ENCODE measurements around the gene ALK. TPM values are rescaled to one million over a fixed set of nuclear protein-coding genes. Genes with fewer than 3 reads are reported as not detected.
A peak's percentile ranks its signal among the peaks of the same experiment; 100 is the strongest.

The ALK gene
- total RNA-seq, 1 experiment from 2014 or later, result 0.26 TPM

GRCh38 chr2:29196792-29197788 is 724.3 kb downstream of the ALK start:
- peak; percentile 54 for DNase-seq (ENCODE audit: low spot score)

DNA sequence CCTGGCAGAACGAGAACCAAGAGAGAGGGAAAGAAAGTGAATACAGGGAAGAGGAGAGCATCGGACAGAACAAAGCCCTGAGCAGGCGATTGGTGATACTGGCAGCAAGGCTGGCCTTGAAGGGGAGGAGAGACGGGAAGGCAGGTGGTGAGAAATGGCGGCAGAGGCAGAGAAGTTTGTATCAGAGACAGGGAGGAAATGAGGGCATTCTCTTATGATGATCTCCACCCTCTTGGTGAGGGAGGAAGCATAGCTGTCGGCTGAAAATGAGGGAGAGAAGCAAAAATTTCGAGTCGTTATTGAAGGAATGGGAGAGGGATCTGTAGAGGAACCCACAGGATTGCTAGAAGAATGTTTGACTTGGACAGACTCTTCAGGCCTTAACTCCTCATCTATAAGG is 725.6 kb downstream of the ALK start:
- no peak for DNase-seq (ENCODE audit: low spot score)

- no peak for DNase-seq (ENCODE audit: low spot score)
Measured at GRCh38 chr2:29193681-29194080, 727.7 kb downstream of the ALK start.

GRCh38 chr2:29193111-29193510 is 728.3 kb downstream of the ALK start:
- no peak for DNase-seq (ENCODE audit: low spot score)

DNA sequence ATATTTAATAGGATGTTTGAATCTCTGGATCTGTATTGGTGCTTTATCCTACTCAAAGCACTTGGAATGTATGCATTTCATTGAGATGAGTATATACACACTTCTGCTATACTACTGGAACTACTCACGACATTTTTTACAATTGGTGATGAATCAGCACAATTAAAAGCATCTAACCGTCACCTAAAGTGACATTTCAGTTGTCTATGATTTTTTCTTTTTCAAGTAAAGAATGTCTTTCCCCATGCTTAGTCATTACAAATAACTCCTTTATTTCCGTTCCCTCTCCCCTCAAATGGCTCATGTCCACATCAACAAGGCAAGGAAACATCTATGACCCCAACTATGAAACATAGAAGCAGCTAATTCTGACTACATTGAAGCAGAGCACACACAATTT is 728.9 kb downstream of the ALK start:
- peak; percentile 72 for DNase-seq (ENCODE audit: low spot score)

GRCh38 chr2:29191817-29192216 is 729.6 kb downstream of the ALK start:
- DNase-seq (ENCODE audit: low spot score), result no peak

- no peak for DNase-seq (ENCODE audit: low spot score)
Measured at GRCh38 chr2:29189052-29189451, 732.3 kb downstream of the ALK start.

GRCh38 chr2:29187926-29188325 is 733.5 kb downstream of the ALK start:
- DNase-seq (ENCODE audit: low spot score), result peak; percentile 32

DNA sequence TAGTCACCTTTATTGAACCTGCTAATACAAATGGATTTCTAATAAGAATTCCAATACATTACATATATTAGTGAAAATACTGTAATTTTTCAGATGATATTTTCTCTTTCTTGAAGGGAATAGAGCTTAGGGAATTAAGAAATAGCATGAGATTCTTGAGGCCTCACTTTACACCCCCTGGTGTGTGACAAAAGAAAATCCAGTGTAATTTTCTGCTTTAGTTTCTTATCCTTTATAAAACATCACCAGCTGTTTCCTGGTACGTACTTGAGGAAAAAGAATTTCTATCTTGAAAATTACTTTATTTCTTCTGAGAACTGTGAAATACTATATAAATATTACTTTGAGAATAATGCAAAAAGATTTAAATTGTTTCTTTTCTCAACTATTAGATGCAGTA is 734.6 kb downstream of the ALK start:
- no peak for DNase-seq (ENCODE audit: low spot score)

- DNase-seq (ENCODE audit: low spot score), result no peak
Measured at GRCh38 chr2:29184531-29184930, 736.9 kb downstream of the ALK start.

GRCh38 chr2:29182920-29183319 is 738.5 kb downstream of the ALK start:
- DNase-seq (ENCODE audit: low spot score), result no peak

DNA sequence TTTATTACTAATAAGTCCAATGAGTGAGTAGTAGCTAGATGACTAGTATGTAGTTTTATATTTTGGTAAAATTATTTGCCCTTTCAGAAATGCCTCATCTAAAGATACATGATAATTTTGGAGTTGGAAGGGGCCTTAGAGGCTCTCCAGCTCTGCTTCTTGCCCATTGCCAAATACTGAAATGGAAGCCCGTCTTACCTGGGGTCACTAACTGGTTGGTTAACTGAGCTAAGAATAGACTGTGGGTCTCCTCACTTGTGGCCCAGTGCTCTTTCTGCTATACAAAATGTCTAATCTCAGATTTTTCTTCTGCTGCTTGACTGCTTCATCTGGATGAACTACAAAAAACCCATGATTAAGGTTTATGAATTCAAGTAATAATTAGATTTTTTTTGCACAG is 739.1 kb downstream of the ALK start:
- DNase-seq (ENCODE audit: low spot score), result no peak

DNA sequence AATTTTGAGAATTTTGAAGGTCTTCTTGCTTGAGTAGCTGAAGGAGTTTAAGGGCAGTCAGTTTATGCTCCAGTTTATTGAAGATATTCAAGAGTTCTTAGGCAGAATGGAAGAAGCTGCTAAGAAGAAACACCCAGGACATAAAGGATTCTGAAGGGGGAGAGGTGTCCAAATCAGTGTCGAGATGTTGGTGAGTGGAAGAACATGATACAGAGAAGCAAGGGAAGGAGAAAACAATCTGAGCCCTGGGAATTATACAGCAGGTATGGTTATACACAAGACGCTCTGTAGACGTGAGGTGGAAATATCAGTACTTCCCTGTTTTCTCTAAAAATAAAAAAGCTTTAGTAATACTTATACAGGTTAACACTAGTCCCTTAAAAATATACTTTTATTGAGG is 746.0 kb downstream of the ALK start:
- DNase-seq (ENCODE audit: low spot score), result no peak

DNA sequence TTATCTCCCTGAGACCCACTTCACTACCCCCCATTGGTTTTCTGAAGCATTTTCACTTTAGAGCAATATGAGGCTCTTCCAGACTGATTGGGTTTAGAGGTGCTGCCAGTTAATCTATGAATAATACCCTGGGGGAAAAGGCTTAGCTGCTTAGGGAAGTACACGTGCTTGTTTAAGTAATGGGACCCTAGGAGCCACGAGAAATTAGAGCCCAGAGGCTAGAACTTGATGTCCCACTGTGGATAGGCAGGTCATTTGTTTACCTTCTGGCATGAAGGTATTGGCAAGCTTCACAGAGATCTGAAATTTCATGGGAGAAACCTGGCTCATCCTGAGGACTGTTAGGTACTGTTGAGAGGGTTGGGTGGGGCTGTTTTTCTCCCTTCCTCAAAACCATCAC is 746.4 kb downstream of the ALK start:
- DNase-seq (ENCODE audit: low spot score), result no peak

DNA sequence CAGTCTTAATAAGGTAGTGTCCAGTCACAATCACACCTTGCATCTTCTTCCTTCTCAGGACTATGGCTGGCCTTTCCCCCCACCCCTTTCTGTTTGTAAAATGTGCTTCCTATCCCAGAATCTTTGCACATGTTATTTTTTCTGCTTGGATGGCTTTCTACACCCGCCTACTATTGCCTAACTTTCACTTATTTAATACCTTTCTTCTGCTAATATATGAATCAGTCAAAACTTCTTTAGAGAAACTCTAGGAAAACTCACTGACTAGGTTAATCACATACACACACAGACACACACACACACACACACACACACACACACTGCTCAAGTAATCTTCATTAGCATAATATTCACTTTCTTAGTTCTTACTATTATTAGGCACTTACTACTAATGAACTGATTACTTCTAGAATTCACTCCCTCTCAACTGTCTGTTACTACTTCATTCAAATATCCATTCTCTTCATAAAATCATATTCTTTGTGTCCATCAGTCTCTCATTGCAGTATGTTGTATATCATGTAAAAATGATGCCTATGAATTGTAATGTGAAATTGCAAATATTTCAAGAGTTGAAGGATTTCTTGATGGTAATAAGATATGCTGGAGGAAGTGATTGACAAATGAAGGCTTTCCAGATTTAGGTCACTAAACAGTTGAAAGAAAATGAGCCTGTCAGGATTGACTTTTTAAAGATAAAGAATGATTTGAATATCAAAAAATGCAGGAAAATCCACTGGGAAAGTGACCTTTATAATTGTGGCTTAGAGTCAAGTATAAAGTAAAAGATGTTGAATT is 754.9 kb downstream of the ALK start:
- no peak for DNase-seq (ENCODE audit: low spot score)

DNA sequence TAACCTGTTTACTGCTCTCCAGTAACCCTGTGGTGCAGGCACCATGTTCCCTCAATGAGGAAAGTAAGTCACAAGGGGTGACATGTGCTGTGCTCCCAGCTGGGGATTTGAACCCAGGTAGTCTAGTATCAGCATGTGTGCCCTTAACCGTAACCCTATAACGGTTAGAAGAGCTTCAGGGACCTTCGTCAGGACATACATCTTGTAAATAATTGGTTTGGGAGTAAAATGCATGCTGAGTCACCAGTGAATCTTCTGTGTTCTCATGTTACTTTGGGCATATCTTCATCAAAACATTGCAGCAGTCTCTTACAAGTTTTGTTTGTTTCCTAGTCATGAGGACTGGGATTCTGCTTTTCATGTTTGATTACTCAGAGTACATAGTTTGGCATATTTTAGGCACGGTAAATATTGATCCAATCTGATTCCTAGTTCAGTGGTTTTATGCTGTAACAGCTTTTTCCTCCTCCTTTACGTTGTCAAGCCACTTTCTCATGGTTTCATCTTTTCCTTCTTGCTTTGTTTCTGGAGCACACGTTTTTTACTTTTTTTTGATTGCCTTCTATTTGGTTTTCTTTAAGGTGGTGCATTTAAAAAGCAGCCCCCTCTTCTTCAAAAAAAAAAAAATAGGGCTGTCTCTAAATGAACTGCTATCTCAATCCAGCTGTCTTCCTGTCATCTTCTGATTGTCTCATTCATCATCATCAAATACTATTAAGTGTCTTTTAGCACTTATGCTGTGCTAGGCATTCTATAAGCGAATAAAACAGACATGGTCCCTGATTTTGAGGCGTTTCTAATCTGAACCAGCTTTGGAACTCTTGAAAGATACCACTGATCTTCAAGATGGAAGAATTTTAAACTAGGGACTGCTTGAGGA is 755.8 kb downstream of the ALK start:
- DNase-seq (ENCODE audit: low spot score), result peak; percentile 10

DNA sequence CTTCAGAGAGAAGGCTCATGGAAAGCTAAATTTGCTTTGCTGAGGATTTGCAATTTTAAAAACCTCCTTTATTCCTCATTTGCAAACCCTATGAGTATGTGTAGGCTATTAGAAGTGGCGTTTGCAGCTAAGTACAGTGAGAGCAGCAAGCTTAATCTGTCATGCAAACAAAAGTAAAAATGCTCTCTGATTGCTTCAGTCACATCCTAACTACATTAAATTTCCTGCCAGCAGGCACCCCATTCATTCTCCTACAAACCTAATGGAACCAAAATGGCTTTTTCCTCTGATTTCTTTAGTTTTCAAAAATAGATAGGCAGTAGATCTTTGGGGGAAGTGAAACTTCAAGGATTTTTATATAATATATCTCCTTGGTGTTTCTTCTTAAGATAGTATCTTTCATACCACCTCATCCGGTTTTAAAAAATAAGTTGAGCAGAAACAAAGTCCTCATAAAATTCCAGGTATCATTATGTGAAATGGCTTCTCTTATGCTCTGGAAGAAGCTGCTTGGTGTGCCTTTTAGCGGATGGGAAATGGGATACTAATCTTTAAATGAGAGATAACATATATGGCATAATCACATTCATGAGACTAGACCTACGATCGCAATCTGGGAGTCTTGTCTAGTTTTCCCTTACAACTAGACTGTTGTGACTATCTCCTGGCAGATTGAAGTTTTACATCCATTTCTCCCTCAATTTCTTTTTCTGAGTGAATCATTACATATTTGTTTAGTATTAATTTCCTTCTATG is 757.1 kb downstream of the ALK start:
- no peak for DNase-seq (ENCODE audit: low spot score)

DNA sequence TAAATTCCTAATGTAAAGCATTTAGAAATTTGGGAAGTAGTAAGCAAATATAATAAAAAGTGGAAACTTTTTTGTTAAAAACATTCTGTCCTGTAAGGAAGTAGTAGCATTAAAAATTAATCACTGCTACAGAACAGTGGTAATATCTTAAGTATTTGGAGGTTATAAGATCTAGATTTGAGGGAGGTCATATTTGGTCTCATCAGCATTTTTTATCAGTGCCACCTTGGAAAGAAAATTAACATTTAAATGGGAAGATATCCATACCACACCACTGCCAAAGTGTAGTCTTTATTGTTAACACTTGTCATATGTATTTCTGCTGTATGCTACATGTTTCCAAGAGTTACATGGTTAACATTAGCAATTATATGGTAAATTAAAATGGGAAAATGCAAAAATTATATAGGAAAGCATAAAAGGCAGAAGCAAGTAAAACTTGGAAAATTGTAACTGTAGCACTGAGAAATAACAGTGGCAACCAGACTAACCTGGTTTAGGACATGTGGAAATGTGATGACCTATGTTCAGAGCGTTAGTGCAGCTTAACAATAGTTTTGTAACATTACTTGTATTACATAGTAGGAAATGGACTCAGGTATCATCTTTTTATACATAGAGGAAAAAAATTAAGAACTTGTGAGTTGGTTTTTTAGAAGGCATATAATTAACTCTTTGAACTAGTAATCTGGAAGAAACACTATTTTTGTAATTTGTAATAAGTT is 759.0 kb downstream of the ALK start:
- DNase-seq (ENCODE audit: low spot score), result no peak

GRCh38 chr2:29160184-29160583 is 761.2 kb downstream of the ALK start:
- DNase-seq (ENCODE audit: low spot score), result no peak

- no peak for DNase-seq (ENCODE audit: low spot score)
Measured at GRCh38 chr2:29159125-29159524, 762.3 kb downstream of the ALK start.

All from A172 (cell line).